ENCODE data around the gene ERP29. TPM values are rescaled to one million over a fixed set of nuclear protein-coding genes. Genes with fewer than 3 reads are reported as not detected.
A peak's percentile ranks its signal among the peaks of the same experiment; 100 is the strongest.
"Not testable (repeated sequence)": the region's sequence is repeated elsewhere in the genome, so short reads cannot be mapped to it uniquely, and the experiment has no call there.

The ERP29 gene
- total RNA-seq, 5 donors from 2014 or later (not counting 1 experiment from before 2014, with no cell fraction given) = 114 to 175 (median 158) TPM

- Histone ChIP-seq H3K27me3 (replicated peaks in 1 of 2; ENCODE audit: control insufficient read depth in 2 of 2, extremely low read depth in 1 of 2, insufficient read depth in 2 of 2, low read length in 1 of 2) (no peaks in the 10 kb centered on the region), H3K4me1 (ENCODE audit: control insufficient read depth in 1 of 2, extremely low read depth in 1 of 2, insufficient read depth in 2 of 2, low read length in 2 of 2) (peaks cover 35 to 45% of the 10 kb centered on the region in 2 experiments), H3K9me3 (no peaks in the 10 kb centered on the region), H3K36me3 (ENCODE audit: control insufficient read depth in 2 of 2, extremely low read depth in 1 of 2, insufficient read depth in 1 of 2, low read length in 1 of 2) (peaks cover 0 to 6% of the 10 kb centered on the region in 2 donors), H3K4me3 (ENCODE audit: control insufficient read depth in 1 of 2, extremely low read depth in 1 of 2, low read length in 1 of 2) (no peak overlapping the region), H3K27ac (ENCODE audit: low read length) (peak overlapping the region; percentile 61)
- DNase-seq (no peak), ATAC-seq (replicated peaks in 1 of 4) (no peak)
- no peaks in the 10 kb centered on the region for H3K9me3 Mint-ChIP-seq
- ChIA-PET POLR2A (interaction anchor here (0.6 to 0.7 kb wide), 2 partner anchors 20 to 70 kb away, joined by 3 to 7 read pairs; no protein-coding TSS in a partner anchor), CTCF (interaction anchor here in 1 of 2 donors (0.6 to 1.3 kb wide), 6 partner anchors 10 to 85 kb away, joined by 3 to 4 read pairs (median 3); partner anchors contain the start of genes ERP29 and TMEM116)
- peak overlapping the region; percentile 97 to 98 for H3K27ac Mint-ChIP-seq
- peak overlapping the region; percentile 4 to 82 (median 44) for H3K4me3 Mint-ChIP-seq
- H3K36me3 Mint-ChIP-seq = peaks cover 19% of the 10 kb centered on the region
- no CpG with 5 or more reads among the region's 4 CpGs for WGBS (ENCODE audit: insufficient coverage)
- H3K27me3 Mint-ChIP-seq = no peaks in the 10 kb centered on the region
- peaks cover 68 to 76% (median 71%) of the 10 kb centered on the region in 3 donors for H3K4me1 Mint-ChIP-seq
Observed at GRCh38 chr12:111991946-111992345, 21.3 kb upstream of the ERP29 start.

GRCh38 chr12:111992464-111992863, 20.8 kb upstream of the ERP29 start:
- ChIA-PET POLR2A (no interaction called here), CTCF (no interaction called here)
- no CpG with 5 or more reads among the region's 6 CpGs for WGBS (ENCODE audit: insufficient coverage)
- no peaks in the 10 kb centered on the region for H3K9me3 ChIP-seq
- DNase-seq (no peak), ATAC-seq (replicated peaks in 1 of 4) (no peak)
- no peak overlapping the region for H3K4me3 ChIP-seq (ENCODE audit: control insufficient read depth in 1 of 2, extremely low read depth in 1 of 2, low read length in 1 of 2)
- H3K27ac ChIP-seq (ENCODE audit: low read length) = peak overlapping the region; percentile 61
- no peaks in the 10 kb centered on the region for H3K27me3 ChIP-seq (replicated peaks in 1 of 2; ENCODE audit: control insufficient read depth in 2 of 2, extremely low read depth in 1 of 2, insufficient read depth in 2 of 2, low read length in 1 of 2)
- peaks cover 0 to 6% of the 10 kb centered on the region in 2 donors for H3K36me3 ChIP-seq (ENCODE audit: control insufficient read depth in 2 of 2, extremely low read depth in 1 of 2, insufficient read depth in 1 of 2, low read length in 1 of 2)
- Mint-ChIP-seq H3K9me3 (no peaks in the 10 kb centered on the region), H3K36me3 (peaks cover 18% of the 10 kb centered on the region), H3K27me3 (no peaks in the 10 kb centered on the region), H3K4me1 (peaks cover 73 to 78% (median 76%) of the 10 kb centered on the region in 3 donors), H3K4me3 (peak overlapping the region in 2 of 3 donors; percentile 44 to 82), H3K27ac (peak overlapping the region; percentile 97 to 98)
- H3K4me1 ChIP-seq (ENCODE audit: control insufficient read depth in 1 of 2, extremely low read depth in 1 of 2, insufficient read depth in 2 of 2, low read length in 2 of 2) = peaks cover 39 to 50% of the 10 kb centered on the region in 2 experiments

- Histone ChIP-seq H3K4me1 (ENCODE audit: control insufficient read depth in 1 of 2, extremely low read depth in 1 of 2, insufficient read depth in 2 of 2, low read length in 2 of 2) (peaks cover 39 to 57% of the 10 kb centered on the region in 2 experiments), H3K36me3 (ENCODE audit: control insufficient read depth in 2 of 2, extremely low read depth in 1 of 2, insufficient read depth in 1 of 2, low read length in 1 of 2) (peaks cover 0 to 3% of the 10 kb centered on the region in 2 donors), H3K27me3 (replicated peaks in 1 of 2; ENCODE audit: control insufficient read depth in 2 of 2, extremely low read depth in 1 of 2, insufficient read depth in 2 of 2, low read length in 1 of 2) (no peaks in the 10 kb centered on the region), H3K27ac (ENCODE audit: low read length) (peak overlapping the region; percentile 61), H3K4me3 (ENCODE audit: control insufficient read depth in 1 of 2, extremely low read depth in 1 of 2, low read length in 1 of 2) (peak overlapping the region; percentile 52 to 62), H3K9me3 (no peaks in the 10 kb centered on the region)
- ATAC-seq (replicated peaks in 1 of 4) (peak; percentile 84 to 88 (median 86)), DNase-seq (peak in 22 of 35 experiments; percentile 13 to 67 (median 28))
- CTCF ChIA-PET = interaction anchor here (0.5 to 3.0 kb wide), 5 partner anchors 11 to 48 kb away, joined by 3 to 22 read pairs (median 4); partner anchors contain the start of genes TMEM116 (in 2 of the 2) and ERP29 (in 1 of the 2)
- Mint-ChIP-seq H3K4me3 (peak overlapping the region; percentile 82 to 88 (median 83)), H3K27ac (peak overlapping the region; percentile 97 to 98), H3K4me1 (peaks cover 75 to 86% (median 83%) of the 10 kb centered on the region in 3 donors), H3K27me3 (no peaks in the 10 kb centered on the region), H3K9me3 (no peaks in the 10 kb centered on the region), H3K36me3 (peaks cover 12% of the 10 kb centered on the region)
- POLR2A ChIA-PET = interaction anchor here (0.5 to 2.2 kb wide), 5 partner anchors 11 to 49 kb away, joined by 3 to 13 read pairs (median 3); partner anchors contain the start of genes TMEM116 (in 2 of the 2) and ERP29 (in 1 of the 2)
- 14% methylated on average over 1 of the region's 2 CpGs for WGBS (ENCODE audit: insufficient coverage)
Observed at GRCh38 chr12:111993292-111994150, 19.7 kb upstream of the ERP29 start.

DNA sequence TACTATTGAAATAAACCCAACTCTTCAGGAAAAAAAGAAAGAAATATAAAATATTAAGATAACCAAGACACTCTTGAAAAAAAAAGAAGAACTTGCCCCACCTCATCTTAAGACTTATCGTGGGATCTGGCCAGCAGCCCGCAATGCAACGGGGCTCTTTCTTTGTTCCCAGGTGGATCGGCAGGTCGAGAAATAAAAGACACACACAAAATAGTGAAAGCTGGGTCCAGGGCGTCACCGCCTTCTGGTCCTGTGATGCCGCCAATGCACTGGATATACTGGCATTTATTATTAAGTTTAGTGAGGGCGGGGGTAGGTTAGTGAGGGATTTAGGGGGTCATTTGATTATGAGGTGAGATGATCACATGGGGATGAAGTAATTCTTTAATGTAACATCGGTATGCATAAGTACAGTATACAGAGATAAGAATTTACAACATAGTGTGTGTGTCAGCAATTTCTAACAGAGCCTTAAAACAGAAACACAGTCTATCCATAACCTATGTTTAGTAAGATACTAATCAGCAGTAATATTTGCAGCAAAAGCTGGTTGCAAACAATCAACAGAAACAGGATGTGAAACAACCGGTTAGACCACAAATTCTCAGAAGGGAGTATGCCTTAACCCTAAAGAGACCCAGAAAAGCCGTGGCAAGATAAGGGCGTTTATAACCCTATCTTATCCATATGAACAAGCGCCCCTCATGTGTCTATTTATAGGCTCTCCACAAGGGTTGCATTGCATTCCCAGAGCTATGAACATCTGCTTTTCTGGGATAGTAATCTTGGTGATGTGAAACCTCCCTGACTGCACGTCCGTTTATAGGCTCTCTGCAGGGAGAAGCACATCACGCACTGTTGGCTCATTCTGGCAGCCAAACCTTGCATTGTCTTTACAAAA, 18.8 kb upstream of the ERP29 start:
- H3K36me3 ChIP-seq (ENCODE audit: control insufficient read depth in 2 of 2, extremely low read depth in 1 of 2, insufficient read depth in 1 of 2, low read length in 1 of 2); H3K9me3 ChIP-seq; H3K27me3 ChIP-seq (replicated peaks in 1 of 2; ENCODE audit: control insufficient read depth in 2 of 2, extremely low read depth in 1 of 2, insufficient read depth in 2 of 2, low read length in 1 of 2); H3K9me3 Mint-ChIP-seq; H3K27me3 Mint-ChIP-seq: not testable (repeated sequence)
- peaks cover 39 to 65% of the 10 kb centered on the region in 2 experiments for H3K4me1 ChIP-seq (ENCODE audit: control insufficient read depth in 1 of 2, extremely low read depth in 1 of 2, insufficient read depth in 2 of 2, low read length in 2 of 2)
- Mint-ChIP-seq H3K27ac (peak overlapping the region; percentile 97 to 98), H3K36me3 (peaks cover 12% of the 10 kb centered on the region), H3K4me1 (peaks cover 74 to 86% (median 83%) of the 10 kb centered on the region in 3 donors), H3K4me3 (peak overlapping the region; percentile 82 to 88 (median 83))
- ChIA-PET CTCF (interaction anchor here in 1 of 2 donors (0.9 to 3.0 kb wide), 3 partner anchors 19 to 49 kb away, joined by 3 to 22 read pairs (median 9); partner anchors contain the start of genes ERP29 and TMEM116), POLR2A (interaction anchor here (0.5 to 2.2 kb wide), 5 partner anchors 10 to 50 kb away, joined by 3 to 13 read pairs (median 3); partner anchors contain the start of genes TMEM116 (in 2 of the 2) and ERP29 (in 1 of the 2))
- DNase-seq (peak in 5 of 35 experiments; percentile 13 to 59 (median 24)), ATAC-seq (replicated peaks in 1 of 4) (peak in 3 of 4 experiments; percentile 2 to 9 (median 7))
- WGBS (ENCODE audit: insufficient coverage) = 0% methylated on average over 3 of the region's 17 CpGs
- peak overlapping the region; percentile 61 for H3K27ac ChIP-seq (ENCODE audit: low read length)
- peak overlapping the region; percentile 52 to 62 for H3K4me3 ChIP-seq (ENCODE audit: control insufficient read depth in 1 of 2, extremely low read depth in 1 of 2, low read length in 1 of 2)

DNA sequence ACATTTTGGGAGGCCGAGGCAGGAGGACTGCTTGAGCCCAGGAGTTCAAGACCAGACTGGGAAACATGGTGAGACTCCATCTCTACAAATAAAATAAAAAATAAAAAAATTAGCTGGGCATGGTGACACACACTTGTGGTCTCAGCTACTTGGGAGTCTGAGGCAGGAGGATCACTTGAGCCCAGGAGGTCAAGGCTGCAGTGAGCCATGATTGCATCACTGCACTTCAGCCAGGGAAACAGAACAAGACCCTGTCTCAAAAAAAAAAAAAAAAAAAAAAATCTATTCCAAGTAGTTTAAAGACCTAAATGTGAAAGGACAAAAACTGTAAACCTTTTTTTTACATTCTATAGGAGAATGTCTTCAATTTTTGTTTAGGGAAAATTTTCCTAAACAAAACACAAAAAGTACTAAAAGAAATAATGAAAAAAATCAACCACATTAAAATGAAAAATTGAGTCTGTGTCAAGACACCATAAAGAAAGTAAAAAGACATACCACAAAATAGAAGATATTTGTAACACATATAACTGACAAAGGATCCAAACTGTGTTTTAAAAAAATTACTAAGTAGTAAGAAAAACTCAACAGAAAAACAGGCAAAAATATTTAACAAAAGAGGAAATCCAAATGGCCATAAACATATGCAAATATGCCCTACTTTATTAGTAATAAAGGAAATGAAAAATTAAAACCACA, 17.3 kb upstream of the ERP29 start:
- Histone ChIP-seq H3K36me3 (ENCODE audit: control insufficient read depth in 2 of 2, extremely low read depth in 1 of 2, insufficient read depth in 1 of 2, low read length in 1 of 2) (no peaks in the 10 kb centered on the region), H3K27me3 (replicated peaks in 1 of 2; ENCODE audit: control insufficient read depth in 2 of 2, extremely low read depth in 1 of 2, insufficient read depth in 2 of 2, low read length in 1 of 2) (no peaks in the 10 kb centered on the region), H3K27ac (ENCODE audit: low read length) (peak overlapping the region; percentile 61), H3K4me1 (ENCODE audit: control insufficient read depth in 1 of 2, extremely low read depth in 1 of 2, insufficient read depth in 2 of 2, low read length in 2 of 2) (peaks cover 51 to 72% of the 10 kb centered on the region in 2 experiments), H3K4me3 (ENCODE audit: control insufficient read depth in 1 of 2, extremely low read depth in 1 of 2, low read length in 1 of 2) (no peak overlapping the region), H3K9me3 (no peaks in the 10 kb centered on the region)
- H3K36me3 Mint-ChIP-seq = peaks cover 11% of the 10 kb centered on the region
- CTCF ChIA-PET = interaction anchor here (0.6 to 3.0 kb wide), 3 partner anchors 17 to 51 kb away, joined by 3 to 22 read pairs (median 4); partner anchors contain the start of genes ERP29 (in 2 of the 2) and TMEM116 (in 2 of the 2)
- no peak for ATAC-seq (replicated peaks in 1 of 4)
- H3K9me3 Mint-ChIP-seq = no peaks in the 10 kb centered on the region
- H3K4me1 Mint-ChIP-seq = peaks cover 82 to 90% (median 86%) of the 10 kb centered on the region in 3 donors
- POLR2A ChIA-PET = interaction anchor here in 1 of 2 donors (0.6 kb wide), 1 partner anchor 27 kb away, joined by 5 read pairs; no protein-coding TSS in a partner anchor
- H3K27ac Mint-ChIP-seq = peak overlapping the region; percentile 97 to 98
- no peak for DNase-seq
- H3K4me3 Mint-ChIP-seq = peak overlapping the region; percentile 42 to 83 (median 82)
- H3K27me3 Mint-ChIP-seq = no peaks in the 10 kb centered on the region
- WGBS (ENCODE audit: insufficient coverage) = no CpG with 5 or more reads among the region's 1 CpG
